IPS-18c (cell line): ENCODE data around the gene SND1.

ENCODE experiments used
- H3K4me3 ChIP-seq: 2 replicates; pipeline ENCODE4 v1.7.0; 2013; ENCODE audit warnings: low read depth, mild to moderate bottlenecking, low read length, moderate library complexity; ENCODE audit not compliant: insufficient read depth
- H3K9me3 ChIP-seq: one replicate; pipeline ENCODE4 v1.6.1; 2013; ENCODE audit warnings: mild to moderate bottlenecking, low read length, moderate library complexity; ENCODE audit not compliant: control insufficient read depth, insufficient read depth

The SND1 gene

DNA sequence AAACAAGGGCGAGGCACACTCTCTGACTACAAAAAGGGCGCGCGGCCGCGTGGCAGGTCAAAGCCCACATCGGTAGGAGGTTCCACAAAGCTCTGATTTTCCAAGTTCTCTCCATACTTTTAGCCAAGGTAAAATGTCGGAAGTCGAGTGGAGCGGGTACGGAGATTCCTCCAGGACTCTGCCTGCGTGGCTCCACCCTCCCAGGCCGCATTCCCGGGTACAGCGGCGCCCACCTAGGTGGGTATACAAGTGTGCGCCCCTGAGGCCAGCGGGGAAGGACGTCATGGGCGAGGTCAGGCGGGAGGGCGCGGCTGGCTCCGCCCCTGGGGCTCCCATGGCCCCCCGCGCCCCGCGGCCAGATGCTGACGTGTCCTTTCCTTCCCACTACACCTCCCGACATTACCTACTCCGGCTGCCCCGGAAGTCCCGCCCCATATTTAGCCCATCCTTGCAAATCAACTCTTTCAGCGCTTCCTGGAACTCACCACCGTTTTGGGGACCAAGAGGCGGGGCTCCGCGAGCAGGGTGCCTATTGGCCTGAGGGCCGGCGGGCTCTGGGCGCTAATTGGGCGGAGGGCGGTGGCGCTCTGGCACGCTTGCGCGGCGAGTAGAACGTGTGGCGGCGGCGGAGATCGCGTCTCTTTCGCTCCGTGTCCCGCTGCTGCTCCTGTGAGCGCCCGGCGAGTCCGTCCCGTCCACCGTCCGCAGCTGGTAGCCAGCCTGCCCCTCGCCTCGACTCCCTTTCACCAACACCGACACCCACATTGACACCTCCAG, at the start of gene SND1:
Gene SND1, plus strand, starts transcription at position 639 of the 777 bp plus-strand sequence. CDS start 180 bp downstream, outside the sequence.
- no peaks in the 10 kb centered on the region for H3K9me3 ChIP-seq

GRCh38 chr7:127608446-127608845, 43.5 kb upstream of the SND1 start:
- no peak overlapping the region for H3K4me3 ChIP-seq
- peaks cover 2% of the 10 kb centered on the region for H3K9me3 ChIP-seq

More for the DNA sequence above, at the start of gene SND1:
- H3K4me3 ChIP-seq = peak within 1 kb of the TSS; percentile 98

DNA sequence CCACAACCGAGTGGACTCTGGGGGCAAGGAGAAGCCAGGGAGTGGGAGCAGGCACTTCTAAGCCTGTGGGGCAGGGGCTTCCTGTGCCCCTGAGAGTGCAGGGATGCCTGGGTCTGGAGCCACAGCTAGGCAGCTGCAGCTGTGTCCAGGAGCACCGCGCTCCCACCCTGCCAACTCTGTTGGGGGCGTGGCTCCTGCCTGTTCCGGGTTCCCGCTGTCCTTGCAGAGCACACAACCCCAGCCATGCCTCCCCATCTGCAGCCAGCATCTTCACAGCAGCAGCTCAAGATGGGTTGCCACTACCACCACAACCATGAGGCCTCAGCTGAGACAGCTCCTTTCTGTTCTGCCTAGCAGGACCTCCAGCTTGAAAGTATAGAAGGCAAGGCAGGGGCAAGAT, 42.7 kb upstream of the SND1 start:
- Histone ChIP-seq H3K9me3 (peaks cover 2% of the 10 kb centered on the region), H3K4me3 (no peak overlapping the region)

- Histone ChIP-seq H3K4me3 (no peak overlapping the region), H3K9me3 (peaks cover 2% of the 10 kb centered on the region)
These were observed 39.7 kb upstream of the SND1 start for GRCh38 chr7:127612263-127612662.

- H3K9me3 ChIP-seq = no peaks in the 10 kb centered on the region
- no peak overlapping the region for H3K4me3 ChIP-seq
These were observed 35.3 kb upstream of the SND1 start for GRCh38 chr7:127616724-127617123.

GRCh38 chr7:127618042-127618441, 34.0 kb upstream of the SND1 start, which contains the start of gene PAX4:
TSS of gene PAX4 (minus strand) at chr7:127618142. CDS start at chr7:127615928, 2,214 bp downstream.
- no peak within 1 kb of the TSS for H3K4me3 ChIP-seq
- no peaks in the 10 kb centered on the region for H3K9me3 ChIP-seq

- H3K9me3 ChIP-seq = no peaks in the 10 kb centered on the region
- no peak overlapping the region for H3K4me3 ChIP-seq
These were observed 33.2 kb upstream of the SND1 start for GRCh38 chr7:127618775-127619174.

DNA sequence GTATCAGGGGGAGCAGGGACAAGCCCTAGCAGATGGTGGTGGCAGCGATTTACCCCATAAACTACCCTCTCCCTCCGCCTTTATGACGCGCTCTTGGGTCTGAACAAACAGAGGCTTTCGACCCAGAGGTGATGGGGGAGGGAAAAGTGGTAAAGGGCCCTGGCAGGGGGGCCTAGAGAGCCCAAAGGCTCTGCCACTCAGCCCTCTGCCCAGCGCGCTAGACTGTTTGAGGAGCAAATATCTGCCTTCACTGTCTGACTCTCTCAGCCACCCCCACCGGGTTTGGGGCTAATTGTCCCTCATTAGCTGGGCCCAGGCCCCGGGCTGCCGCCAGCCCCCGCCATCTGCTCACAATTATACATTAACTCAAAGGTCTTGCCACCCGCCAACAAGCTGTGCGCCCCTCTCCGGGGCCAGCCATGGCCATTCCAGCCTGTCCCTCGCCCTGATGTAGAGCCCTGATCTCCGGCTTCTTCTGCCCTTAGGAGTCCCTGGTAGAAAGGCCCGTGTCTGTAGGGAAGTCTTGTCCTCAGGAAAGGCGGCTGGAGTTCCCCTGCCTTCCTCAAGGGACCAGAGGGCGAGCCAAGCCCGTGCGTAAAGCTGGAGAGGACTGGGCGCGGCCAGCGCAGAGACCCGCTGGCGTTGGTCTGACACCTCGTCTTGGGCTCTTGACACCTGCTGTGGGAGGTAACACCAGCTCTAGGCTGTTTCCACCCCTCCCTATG, 32.2 kb upstream of the SND1 start:
- peak overlapping the region; percentile 56 for H3K4me3 ChIP-seq
- no peaks in the 10 kb centered on the region for H3K9me3 ChIP-seq

GRCh38 chr7:127620406-127621233, 31.4 kb upstream of the SND1 start:
- Histone ChIP-seq H3K4me3 (peak overlapping the region; percentile 56), H3K9me3 (no peaks in the 10 kb centered on the region)

DNA sequence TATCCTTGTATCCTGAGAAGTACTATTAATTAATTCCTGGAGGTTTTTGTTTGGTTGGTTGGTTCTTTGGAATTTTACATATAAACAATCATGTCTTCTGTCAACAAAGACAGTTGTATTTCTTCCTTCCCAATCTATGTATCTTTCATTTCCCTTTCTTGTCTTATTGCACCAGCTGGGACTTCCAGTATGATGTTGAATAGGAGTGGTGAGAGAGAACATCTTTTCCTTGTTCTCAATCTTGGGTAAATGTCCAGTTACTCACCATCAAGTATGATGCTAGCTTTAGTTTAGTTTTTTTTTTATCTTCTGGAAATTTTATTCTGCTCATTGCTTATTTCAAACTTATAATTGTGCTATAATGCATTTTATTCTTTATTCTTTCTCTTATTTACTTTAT, 26.7 kb upstream of the SND1 start:
- H3K9me3 ChIP-seq = no peaks in the 10 kb centered on the region
- no peak overlapping the region for H3K4me3 ChIP-seq

GRCh38 chr7:127628445-127628844, 23.5 kb upstream of the SND1 start:
- Histone ChIP-seq H3K9me3 (no peaks in the 10 kb centered on the region), H3K4me3 (no peak overlapping the region)

DNA sequence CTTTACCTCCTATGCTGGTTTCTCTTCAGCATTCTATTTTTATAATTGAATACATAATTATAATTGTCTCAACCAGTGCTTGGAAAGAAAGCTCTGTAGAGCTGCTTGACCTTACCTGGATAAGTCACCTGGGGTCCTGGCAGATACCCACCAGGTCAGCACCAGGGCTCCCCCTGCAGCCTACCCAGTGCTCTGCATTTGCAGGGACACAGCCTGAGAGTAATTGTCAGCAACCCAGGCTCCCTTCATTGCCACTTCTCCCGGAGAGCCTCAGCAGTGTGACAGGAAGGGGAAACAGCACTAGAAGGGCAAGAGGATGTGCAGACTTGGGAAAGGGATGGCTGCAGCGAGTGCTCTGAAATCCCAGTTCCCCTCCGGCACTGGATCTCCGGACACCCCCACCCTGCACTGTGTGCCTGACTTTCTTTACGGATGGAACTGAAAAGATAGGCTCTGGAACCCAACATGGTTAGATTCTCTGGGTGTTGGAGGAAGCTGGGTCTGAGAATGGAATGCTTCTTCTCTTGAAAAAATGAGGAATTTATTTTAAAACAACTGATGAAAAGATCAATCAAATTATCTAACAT, 22.6 kb upstream of the SND1 start:
- no peak overlapping the region for H3K4me3 ChIP-seq
- H3K9me3 ChIP-seq = no peaks in the 10 kb centered on the region

DNA sequence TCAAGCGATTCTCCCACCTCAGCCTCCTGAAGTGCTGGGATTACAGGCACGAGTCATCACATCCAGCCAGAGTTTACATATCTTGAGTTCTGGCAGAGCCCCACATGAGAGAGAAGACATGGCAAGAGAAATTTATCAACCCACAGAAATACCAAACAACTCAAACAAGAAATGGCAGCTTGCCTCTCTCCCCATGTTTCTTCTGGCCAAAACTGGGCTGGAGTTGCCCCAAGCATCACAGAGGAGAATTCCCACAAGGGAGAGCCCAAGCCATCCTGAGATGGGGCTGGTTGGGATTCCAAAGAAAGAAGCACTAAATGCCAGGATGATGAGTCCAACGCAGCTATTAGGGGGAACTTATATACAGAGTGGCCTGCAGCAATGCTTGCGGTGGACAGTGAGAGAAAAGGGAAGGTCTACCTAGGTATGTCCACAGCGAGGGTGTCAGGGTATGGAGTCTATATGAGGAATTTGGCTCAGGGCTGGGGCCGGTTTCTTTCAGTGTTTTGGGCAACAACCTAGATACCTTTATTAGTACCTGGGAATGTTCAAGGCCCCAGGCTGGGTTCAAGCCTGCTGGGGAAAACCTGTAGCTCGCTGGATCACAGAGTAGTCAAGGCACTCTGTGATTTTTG, 19.6 kb upstream of the SND1 start:
- no peaks in the 10 kb centered on the region for H3K9me3 ChIP-seq
- no peak overlapping the region for H3K4me3 ChIP-seq

DNA sequence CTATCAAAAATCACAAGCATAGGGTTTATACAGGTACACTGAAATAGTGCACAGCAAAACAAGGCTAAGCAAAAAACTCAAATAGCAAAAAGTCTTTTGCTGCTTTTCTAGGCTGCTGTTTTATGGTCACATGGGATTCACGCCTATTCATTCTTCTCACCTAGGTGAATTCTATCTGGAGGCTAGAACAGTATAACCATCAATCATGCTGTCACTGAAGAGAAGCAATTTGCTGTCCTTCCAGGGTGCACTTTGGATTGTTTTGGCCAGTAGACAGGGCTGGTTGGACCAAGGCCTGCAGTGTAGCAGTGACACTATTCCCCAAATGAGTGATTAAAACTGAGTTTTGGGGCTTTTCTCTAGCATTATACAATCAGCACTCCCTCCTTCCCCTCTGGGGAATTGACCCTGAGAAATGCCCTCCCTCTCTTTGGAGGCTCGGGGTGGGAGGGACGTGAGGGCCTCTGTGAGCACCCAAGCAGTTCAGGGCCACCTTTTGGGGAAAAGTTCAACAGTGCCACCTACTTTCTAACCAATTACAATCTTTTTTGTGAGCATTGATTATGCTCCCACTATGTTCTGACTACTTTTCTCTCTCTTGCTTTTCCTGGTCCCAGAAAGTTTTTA, 16.2 kb upstream of the SND1 start:
- H3K4me3 ChIP-seq = no peak overlapping the region

DNA sequence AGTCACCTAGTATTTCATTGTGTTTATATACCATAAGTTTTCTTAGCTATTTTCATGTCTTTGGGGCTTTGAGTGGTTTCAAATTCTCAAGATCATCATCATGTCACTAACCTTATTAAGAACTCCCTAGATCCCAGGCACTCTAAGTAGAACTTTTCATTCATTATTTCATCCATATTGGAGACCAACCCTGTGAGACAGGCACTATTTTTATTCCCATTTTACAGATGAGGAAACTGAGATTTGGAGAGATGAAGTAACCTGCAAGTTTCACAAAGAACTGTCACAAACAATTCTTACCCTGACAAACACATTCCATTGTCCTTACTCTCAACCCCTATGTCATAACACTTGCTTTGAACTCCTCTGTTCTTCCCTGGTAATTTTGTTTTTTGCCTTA, 13.8 kb upstream of the SND1 start:
- Histone ChIP-seq H3K4me3 (no peak overlapping the region), H3K9me3 (no peaks in the 10 kb centered on the region)

More for the DNA sequence above, 16.2 kb upstream of the SND1 start:
- H3K9me3 ChIP-seq = no peaks in the 10 kb centered on the region

DNA sequence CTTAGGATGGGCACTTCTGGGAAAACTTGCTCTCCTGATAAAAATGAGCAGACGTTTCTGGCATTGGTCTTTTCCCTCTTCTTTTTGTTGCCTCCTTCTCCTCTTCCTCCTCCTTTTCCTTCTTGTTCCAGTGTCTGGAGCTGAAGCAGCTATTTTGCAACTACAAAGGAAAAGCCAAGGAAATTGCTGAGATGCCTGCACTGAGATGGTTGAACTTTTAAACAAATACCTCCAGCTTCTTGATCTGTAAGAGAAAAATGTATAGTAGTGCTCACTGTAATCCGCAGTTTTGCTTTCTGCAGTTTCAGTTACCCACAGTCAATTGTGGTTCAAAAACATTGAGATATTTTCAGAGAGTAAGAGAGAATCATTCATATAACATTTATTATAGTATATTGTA, 7.5 kb upstream of the SND1 start:
- Histone ChIP-seq H3K4me3 (no peak overlapping the region), H3K9me3 (no peaks in the 10 kb centered on the region)
